Myocyte (in vitro differentiated cells): Measurements from ENCODE around the gene VGLL4. TPM values are rescaled to one million over a fixed set of nuclear protein-coding genes. Genes with fewer than 3 reads are reported as not detected.

ENCODE experiments used
- DNase-seq: peaks from one replicate; pipeline ENCODE4 v3.0.0-alpha.2; 2012; ENCODE audit warnings: low read depth
- total RNA-seq: library from RNA; depleted of rRNA; stranded (reverse); fragments of >200 nt; gene quantifications from 2 replicates; pipeline ENCODE4 v1.2.3, GENCODE V29; 2014

VGLL4 gene
- total RNA-seq, 1 donor from 2014 or later, result 102 TPM

GRCh38 chr3:11629716-11630115 is 14.0 kb downstream of the VGLL4 start:
- peak; percentile 53 for DNase-seq

- DNase-seq, result no peak
Measured at GRCh38 chr3:11627612-11628011, 16.1 kb downstream of the VGLL4 start.

- DNase-seq, result no peak
Measured at GRCh38 chr3:11626084-11626463, 17.6 kb downstream of the VGLL4 start.

- no peak for DNase-seq
Measured at GRCh38 chr3:11625376-11626083, 18.2 kb downstream of the VGLL4 start.

GRCh38 chr3:11624704-11625375 is 18.9 kb downstream of the VGLL4 start:
- DNase-seq, result no peak

GRCh38 chr3:11624161-11624560 is 19.6 kb downstream of the VGLL4 start:
- no peak for DNase-seq

GRCh38 chr3:11622586-11623550 is 20.8 kb downstream of the VGLL4 start:
- no peak for DNase-seq

- no peak for DNase-seq
Measured at GRCh38 chr3:11621077-11621476, 22.6 kb downstream of the VGLL4 start.

GRCh38 chr3:11619946-11620652 is 23.6 kb downstream of the VGLL4 start:
- DNase-seq, result no peak

- no peak for DNase-seq
Measured at GRCh38 chr3:11619461-11619860, 24.3 kb downstream of the VGLL4 start.

- DNase-seq, result no peak
Measured at GRCh38 chr3:11618904-11619303, 24.8 kb downstream of the VGLL4 start.

GRCh38 chr3:11616551-11616950 is 27.2 kb downstream of the VGLL4 start:
- DNase-seq, result no peak

GRCh38 chr3:11613851-11614487 is 29.7 kb downstream of the VGLL4 start:
- no peak for DNase-seq

- DNase-seq, result no peak
Measured at GRCh38 chr3:11613319-11613718, 30.4 kb downstream of the VGLL4 start.

GRCh38 chr3:11612515-11613188 is 31.1 kb downstream of the VGLL4 start:
- DNase-seq, result no peak

GRCh38 chr3:11611341-11611799 is 32.3 kb downstream of the VGLL4 start:
- peak; percentile 63 for DNase-seq

- DNase-seq, result no peak
Measured at GRCh38 chr3:11610700-11611275, 32.9 kb downstream of the VGLL4 start.

GRCh38 chr3:11610044-11610671 is 33.6 kb downstream of the VGLL4 start:
- DNase-seq, result peak; percentile 87

- no peak for DNase-seq
Measured at GRCh38 chr3:11609481-11609880, 34.2 kb downstream of the VGLL4 start.
